Bladder microvascular endothelial cell (primary cell): Measurements from ENCODE around the gene SAMD1. TPM values are rescaled to one million over a fixed set of nuclear protein-coding genes. Genes with fewer than 3 reads are reported as not detected.

Source experiments
- total RNA-seq: library from RNA; depleted of rRNA; stranded (reverse); fragments of >200 nt; gene quantifications from 2 replicates; pipeline ENCODE4 v1.2.3, GENCODE V29; 2014

Gene SAMD1
- total RNA-seq: 13.8 and 20.6 TPM in 2 replicates

GRCh38 chr19:14090509-14091080 lies at the start of gene SAMD1:
SAMD1 (minus strand) TSS chr19:14090751.

GRCh38 chr19:14136509-14137281 lies 46.1 kb upstream of the SAMD1 start, which contains the start of gene ASF1B:
ASF1B (minus strand) TSS chr19:14136589; CDS start chr19:14136456, 133 bp downstream.

GRCh38 chr19:14117668-14118164 lies 27.2 kb upstream of the SAMD1 start, which contains the start of gene PRKACA:
PRKACA (minus strand) TSS chr19:14117762; CDS start chr19:14117547, 215 bp downstream.

GRCh38 chr19:14085309-14085995 lies 5.1 kb downstream of the SAMD1 start, which contains the start of gene C19orf67:
C19orf67 (minus strand) TSS chr19:14085783; CDS start chr19:14085627, 156 bp downstream.

GRCh38 chr19:14072535-14073260 lies 17.9 kb downstream of the SAMD1 start, which contains the start of gene MISP3:
MISP3 (plus strand) TSS chr19:14072786; CDS start chr19:14073310, 524 bp downstream.

GRCh38 chr19:14061751-14062557 lies 28.6 kb downstream of the SAMD1 start, which contains the start of gene PALM3:
PALM3 (minus strand) TSS chr19:14062076; CDS start chr19:14061980, 96 bp downstream.

Other genes with a start within 250 kb of the SAMD1 start
- gene NANOS3, start 213.6 kb downstream of the SAMD1 start, total RNA-seq: 0.94 TPM in 1 of 2 replicates, not detected in the other
- gene BRME1, start 184.6 kb downstream of the SAMD1 start, total RNA-seq: 0.63 and 0.97 TPM in 2 replicates
- gene CC2D1A, start 184.6 kb downstream of the SAMD1 start, total RNA-seq: 6.3 and 10.1 TPM in 2 replicates
- 0.13 and 0.16 TPM in 2 replicates for gene PODNL1, start 152.3 kb downstream of the SAMD1 start, total RNA-seq
- 11.3 and 15.8 TPM in 2 replicates for gene DCAF15, start 138.2 kb downstream of the SAMD1 start, total RNA-seq
- 1.6 and 6.4 TPM in 2 replicates for gene RFX1, start 84.4 kb downstream of the SAMD1 start, total RNA-seq
- not detected in 2 replicates for gene RLN3, start 62.6 kb downstream of the SAMD1 start, total RNA-seq
- 4.2 and 7.8 TPM in 2 replicates for gene IL27RA, start 59.0 kb downstream of the SAMD1 start, total RNA-seq
- gene PALM3, start 28.7 kb downstream of the SAMD1 start, total RNA-seq: not detected in 2 replicates
- 0.16 and 0.19 TPM in 2 replicates for gene MISP3, start 18.0 kb downstream of the SAMD1 start, total RNA-seq
- gene C19orf67, start 5.0 kb downstream of the SAMD1 start, total RNA-seq: not detected in 2 replicates
- 36.1 and 76.5 TPM in 2 replicates for gene PRKACA, start 27.0 kb upstream of the SAMD1 start, total RNA-seq
- 12.7 and 18.3 TPM in 2 replicates for gene ASF1B, start 45.8 kb upstream of the SAMD1 start, total RNA-seq
- 0.65 and 10.7 TPM in 2 replicates for gene ADGRL1, start 115.4 kb upstream of the SAMD1 start, total RNA-seq